HEK293T (cell line): ENCODE data around the gene ALG6.

Experiments
- ARNT ChIP-seq: fragments of 450-650 bp; IDR thresholded peaks from 2 replicates; pipeline ENCODE4 v1.6.1; 2017; ENCODE audit warnings: mild to moderate bottlenecking
- BHLHE40 ChIP-seq: fragments of 450-650 bp; IDR thresholded peaks from 2 replicates; pipeline ENCODE4 v1.6.1; 2016; ENCODE audit warnings: mild to moderate bottlenecking, moderate library complexity, borderline replicate concordance
- CTBP1 ChIP-seq: fragments of 450-650 bp; IDR thresholded peaks from 2 replicates; pipeline ENCODE4 v1.6.1; 2016; ENCODE audit warnings: borderline replicate concordance
- ELF4 ChIP-seq: fragments of 450-650 bp; IDR thresholded peaks from 2 replicates; pipeline ENCODE4 v1.6.1; 2017; ENCODE audit warnings: antibody characterized with exemption
- FOXA1 ChIP-seq: fragments of 450-650 bp; IDR thresholded peaks from 2 replicates; pipeline ENCODE4 v1.6.1; 2016; ENCODE audit warnings: mild to moderate bottlenecking
- FOXM1 ChIP-seq: fragments of 450-650 bp; IDR thresholded peaks from 2 replicates; pipeline ENCODE4 v1.6.1; 2017; ENCODE audit warnings: mild to moderate bottlenecking, borderline replicate concordance
- HDGF ChIP-seq: fragments of 450-650 bp; IDR thresholded peaks from 2 replicates; pipeline ENCODE4 v1.6.1; 2017; ENCODE audit warnings: antibody characterized with exemption, borderline replicate concordance
- LEF1 ChIP-seq: fragments of 450-650 bp; IDR thresholded peaks from 2 replicates; pipeline ENCODE4 v1.6.1; 2017; ENCODE audit warnings: mild to moderate bottlenecking, borderline replicate concordance
- NFRKB ChIP-seq: fragments of 450-650 bp; IDR thresholded peaks from 2 replicates; pipeline ENCODE4 v1.6.1; 2016; ENCODE audit warnings: mild to moderate bottlenecking, moderate library complexity
- PKNOX1 ChIP-seq: fragments of 450-650 bp; IDR thresholded peaks from 2 replicates; pipeline ENCODE4 v1.6.1; 2016
- SP1 ChIP-seq: fragments of 450-650 bp; IDR thresholded peaks from 2 replicates; pipeline ENCODE4 v1.6.1; 2017
- SUZ12 ChIP-seq: fragments of 450-650 bp; IDR thresholded peaks from 2 replicates; pipeline ENCODE4 v1.6.1; 2016; ENCODE audit warnings: mild to moderate bottlenecking
- ZNF384 ChIP-seq: fragments of 450-650 bp; IDR thresholded peaks from 2 replicates; pipeline ENCODE4 v1.6.1; 2016

- TF ChIP-seq SUZ12 (no peak), FOXA1 (no peak), NFRKB (no peak), SP1 (no peak), LEF1 (no peak), ZNF384 (no peak), CTBP1 (no peak), ARNT (no peak), FOXM1 (no peak), PKNOX1 (no peak), BHLHE40 (no peak), HDGF (peak; percentile 91), ELF4 (peak; percentile 56; the same call in 1 of the 2 replicates)
Measured at GRCh38 chr1:63367215-63368103, at the start of gene ALG6.
